Muscle layer of colon (tissue), 2 donors: Measurements from ENCODE around the gene NEURL3.

Source experiments
- H3K27ac ChIP-seq: one replicate; pipeline ENCODE4 v1.7.0; 2013; ENCODE audit warnings: low read depth, mild to moderate bottlenecking, low read length, moderate library complexity
- H3K27me3 ChIP-seq, 2 donors: one replicate each; pipeline ENCODE4 v1.7.0; 2013; ENCODE audit warnings: low read length in 2 of 2, mild to moderate bottlenecking in 2 of 2; ENCODE audit not compliant: insufficient read depth in 2 of 2, control insufficient read depth in 1 of 2
- H3K36me3 ChIP-seq: one replicate; pipeline ENCODE4 v1.7.0; 2013; ENCODE audit warnings: mild to moderate bottlenecking, low read length; ENCODE audit not compliant: insufficient read depth
- H3K4me1 ChIP-seq: one replicate; pipeline ENCODE4 v1.7.0; 2013; ENCODE audit warnings: mild to moderate bottlenecking, low read length; ENCODE audit not compliant: insufficient read depth
- H3K4me3 ChIP-seq, 2 donors: one replicate each; pipeline ENCODE4 v1.7.0; 2013; ENCODE audit warnings: low read length in 2 of 2, low read depth in 1 of 2, mild to moderate bottlenecking in 1 of 2, moderate library complexity in 1 of 2
- H3K9ac ChIP-seq: one replicate; pipeline ENCODE4 v1.7.0; 2013; ENCODE audit warnings: low read length
- H3K9me3 ChIP-seq: one replicate; pipeline ENCODE4 v1.7.0; 2013; ENCODE audit warnings: mild to moderate bottlenecking, low read length
- donor health status: abdominal sarcoma.
- donor health status: Adenocarcinoma of cecum.

NEURL3 gene

DNA sequence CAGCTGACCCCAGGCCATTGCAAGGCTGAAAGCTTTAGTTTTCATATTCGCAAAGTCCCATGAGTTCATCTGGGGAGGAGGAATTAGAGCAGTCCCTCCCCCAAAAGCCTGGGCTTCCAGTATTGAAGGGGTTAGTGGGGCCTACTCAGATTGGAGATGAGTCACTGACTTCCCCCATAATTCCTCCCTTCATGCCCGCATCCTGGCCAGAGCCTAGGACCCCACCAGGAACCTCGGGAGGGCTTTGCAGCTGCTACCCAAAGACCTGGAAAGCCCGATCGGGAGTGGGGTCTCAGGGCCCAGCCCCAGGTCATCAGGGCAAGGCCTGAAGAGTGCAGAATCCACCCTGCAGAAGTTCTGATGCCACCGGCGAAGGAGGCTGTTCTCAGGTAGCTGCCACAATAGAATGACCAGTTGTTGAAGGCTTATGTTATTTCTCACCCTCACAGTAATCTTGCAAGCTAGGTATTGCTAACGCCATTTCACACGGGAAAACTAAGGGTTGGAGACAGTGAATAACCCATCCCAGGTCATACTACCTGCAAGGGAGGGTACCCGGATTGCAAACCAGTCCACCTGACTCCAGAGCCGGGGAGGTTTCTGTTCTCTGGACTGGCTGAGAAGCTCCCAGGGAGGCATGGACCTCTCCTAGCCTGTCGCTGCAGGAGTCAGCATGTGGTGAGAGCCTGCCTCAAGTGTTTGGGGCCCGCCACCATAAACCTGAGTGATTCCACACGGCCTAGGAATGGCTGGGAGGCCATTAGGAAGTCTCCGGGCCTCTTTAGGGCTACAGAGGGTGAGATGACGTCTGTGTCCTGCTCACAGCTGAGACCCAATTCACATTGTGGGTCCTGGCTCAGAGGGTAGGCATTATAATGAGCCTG lies 25.6 kb upstream of the NEURL3 start:
- Histone ChIP-seq H3K9me3 (no peaks in the 10 kb centered on the region), H3K4me3 (no peak overlapping the region), H3K4me1 (peaks cover 59% of the 10 kb centered on the region), H3K27ac (peak overlapping the region; percentile 83), H3K9ac (no peak overlapping the region), H3K27me3 (no peaks in the 10 kb centered on the region), H3K36me3 (no peaks in the 10 kb centered on the region)

- Histone ChIP-seq H3K36me3 (no peaks in the 10 kb centered on the region), H3K9me3 (no peaks in the 10 kb centered on the region), H3K27ac (no peak overlapping the region), H3K4me3 (no peak overlapping the region), H3K9ac (no peak overlapping the region), H3K4me1 (peaks cover 57% of the 10 kb centered on the region), H3K27me3 (no peaks in the 10 kb centered on the region)
Observed at GRCh38 chr2:96530144-96530430, 24.9 kb upstream of the NEURL3 start.

DNA sequence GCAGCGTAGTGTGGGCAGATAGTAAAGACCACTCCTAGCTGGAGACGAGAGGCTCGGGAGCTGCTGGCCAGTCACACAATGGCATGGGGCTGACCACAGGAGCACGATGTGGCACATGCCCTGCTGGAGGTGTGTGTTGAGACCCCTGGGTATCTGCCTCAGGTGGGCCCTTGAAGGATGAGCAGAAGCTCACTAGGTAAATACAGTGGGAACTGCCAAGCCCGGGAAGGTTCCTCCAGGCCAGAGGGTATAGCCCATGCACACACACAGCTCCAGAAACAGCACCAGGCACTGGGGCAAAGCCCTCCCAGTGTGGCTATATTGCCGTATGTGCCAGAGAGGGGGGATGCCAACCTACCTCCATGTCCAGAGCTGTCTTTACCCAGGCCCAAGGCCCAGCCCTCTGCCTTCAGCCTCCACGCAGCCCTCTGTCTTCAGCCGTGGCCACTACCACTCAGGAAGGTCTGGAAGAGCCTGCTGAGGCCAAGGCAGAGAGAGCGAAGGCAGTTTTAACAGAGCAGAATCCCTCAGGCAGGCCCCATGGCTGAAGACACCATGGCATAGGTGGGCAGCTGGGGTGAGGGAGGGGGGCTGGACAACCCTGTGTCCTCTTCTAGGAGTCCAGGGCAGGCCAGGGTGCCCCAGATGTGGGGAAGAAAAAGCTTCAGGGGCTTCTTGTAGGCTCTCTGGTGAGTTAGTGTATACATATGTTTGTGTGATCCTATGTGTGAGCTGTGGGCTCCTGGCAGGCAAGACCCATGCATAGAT lies 24.4 kb upstream of the NEURL3 start:
- Histone ChIP-seq H3K4me3 (no peak overlapping the region), H3K36me3 (no peaks in the 10 kb centered on the region), H3K9me3 (no peaks in the 10 kb centered on the region), H3K4me1 (peaks cover 52% of the 10 kb centered on the region), H3K27ac (no peak overlapping the region), H3K27me3 (no peaks in the 10 kb centered on the region), H3K9ac (no peak overlapping the region)

GRCh38 chr2:96528700-96529375 lies 23.7 kb upstream of the NEURL3 start:
- Histone ChIP-seq H3K4me3 (peak overlapping the region in 1 of 2 donors; percentile 37), H3K9me3 (no peaks in the 10 kb centered on the region), H3K4me1 (peaks cover 44% of the 10 kb centered on the region), H3K27me3 (no peaks in the 10 kb centered on the region), H3K9ac (peak overlapping the region; percentile 20), H3K36me3 (no peaks in the 10 kb centered on the region), H3K27ac (peak overlapping the region; percentile 73)

- H3K4me1 ChIP-seq = peaks cover 38% of the 10 kb centered on the region
Observed at GRCh38 chr2:96528006-96528699, 23.0 kb upstream of the NEURL3 start.

DNA sequence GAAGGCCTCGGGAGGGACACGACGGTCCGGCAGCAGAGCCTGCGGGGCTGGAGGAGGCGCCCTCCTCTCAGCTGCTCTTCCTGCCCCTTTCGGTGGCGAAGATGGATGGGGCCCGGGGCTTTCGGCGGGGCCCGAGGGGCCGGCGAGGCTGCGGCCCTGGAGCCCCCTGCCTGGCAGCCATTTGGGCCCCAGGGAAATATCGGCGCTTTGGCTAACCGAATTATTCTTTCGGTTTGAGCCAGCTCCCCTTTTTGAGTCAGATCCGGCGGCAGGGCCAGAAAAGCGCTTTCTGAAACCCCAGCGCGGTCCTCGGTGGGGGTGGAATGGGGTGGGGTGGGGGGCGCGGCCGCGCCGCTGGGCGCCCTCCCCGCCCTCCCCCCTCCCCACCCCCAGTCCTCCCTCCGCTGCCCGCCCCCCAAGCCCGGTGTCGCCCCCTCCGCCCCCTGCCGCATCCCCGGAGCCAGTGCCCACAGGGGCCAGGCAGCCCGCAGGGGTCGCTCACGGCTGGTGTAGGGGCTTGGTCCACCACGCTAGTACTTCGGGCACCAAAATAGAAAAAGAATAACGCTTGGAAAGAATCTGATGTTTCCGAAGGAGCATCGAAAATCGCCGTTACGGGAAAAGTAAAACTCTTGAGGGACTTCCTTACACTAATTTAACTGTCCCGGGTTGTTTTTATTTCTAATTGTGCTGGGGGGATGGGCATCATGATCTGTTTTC lies 22.3 kb upstream of the NEURL3 start:
- Histone ChIP-seq H3K27ac (peak overlapping the region; percentile 83), H3K9me3 (no peaks in the 10 kb centered on the region), H3K36me3 (no peaks in the 10 kb centered on the region), H3K9ac (peak overlapping the region; percentile 27), H3K4me1 (peaks cover 30% of the 10 kb centered on the region), H3K4me3 (peak overlapping the region; percentile 50 to 51), H3K27me3 (no peaks in the 10 kb centered on the region)

More at GRCh38 chr2:96528006-96528699, 23.0 kb upstream of the NEURL3 start:
- no peaks in the 10 kb centered on the region for H3K36me3 ChIP-seq
- H3K27me3 ChIP-seq = no peaks in the 10 kb centered on the region
- peak overlapping the region; percentile 27 for H3K9ac ChIP-seq
- no peaks in the 10 kb centered on the region for H3K9me3 ChIP-seq
- peak overlapping the region; percentile 73 for H3K27ac ChIP-seq
- H3K4me3 ChIP-seq = peak overlapping the region in 1 of 2 donors; percentile 45

- Histone ChIP-seq H3K27me3 (no peaks in the 10 kb centered on the region), H3K4me1 (peaks cover 26% of the 10 kb centered on the region)
Observed at GRCh38 chr2:96526615-96527285, 21.6 kb upstream of the NEURL3 start.

GRCh38 chr2:96526101-96526591 lies 21.0 kb upstream of the NEURL3 start:
- H3K36me3 ChIP-seq = no peaks in the 10 kb centered on the region
- H3K9me3 ChIP-seq = no peaks in the 10 kb centered on the region
- H3K9ac ChIP-seq = no peak overlapping the region
- H3K4me3 ChIP-seq = no peak overlapping the region
- peaks cover 20% of the 10 kb centered on the region for H3K4me1 ChIP-seq
- H3K27ac ChIP-seq = no peak overlapping the region
- H3K27me3 ChIP-seq = no peaks in the 10 kb centered on the region

More at GRCh38 chr2:96526615-96527285, 21.6 kb upstream of the NEURL3 start:
- peak overlapping the region; percentile 50 to 51 for H3K4me3 ChIP-seq
- peak overlapping the region; percentile 83 for H3K27ac ChIP-seq
- H3K9ac ChIP-seq = peak overlapping the region; percentile 24
- H3K9me3 ChIP-seq = no peaks in the 10 kb centered on the region
- no peaks in the 10 kb centered on the region for H3K36me3 ChIP-seq

DNA sequence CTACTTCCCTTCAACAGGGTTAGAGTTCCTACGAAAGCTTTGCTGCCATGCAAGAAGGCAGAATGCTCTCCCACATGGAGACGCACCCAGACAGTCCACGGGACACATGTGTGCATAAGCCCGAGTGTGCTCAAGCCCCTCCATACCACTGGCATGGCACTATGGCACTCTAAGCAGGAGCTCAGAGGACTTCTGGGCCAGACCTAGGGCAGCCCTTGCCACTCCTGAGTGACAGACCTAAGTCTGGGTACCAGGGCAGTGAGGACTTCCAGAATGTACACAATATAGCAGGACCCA lies 20.0 kb upstream of the NEURL3 start:
- Histone ChIP-seq H3K27me3 (no peaks in the 10 kb centered on the region), H3K9me3 (no peaks in the 10 kb centered on the region), H3K27ac (no peak overlapping the region), H3K4me3 (no peak overlapping the region), H3K4me1 (peaks cover 17% of the 10 kb centered on the region), H3K36me3 (no peaks in the 10 kb centered on the region), H3K9ac (no peak overlapping the region)

DNA sequence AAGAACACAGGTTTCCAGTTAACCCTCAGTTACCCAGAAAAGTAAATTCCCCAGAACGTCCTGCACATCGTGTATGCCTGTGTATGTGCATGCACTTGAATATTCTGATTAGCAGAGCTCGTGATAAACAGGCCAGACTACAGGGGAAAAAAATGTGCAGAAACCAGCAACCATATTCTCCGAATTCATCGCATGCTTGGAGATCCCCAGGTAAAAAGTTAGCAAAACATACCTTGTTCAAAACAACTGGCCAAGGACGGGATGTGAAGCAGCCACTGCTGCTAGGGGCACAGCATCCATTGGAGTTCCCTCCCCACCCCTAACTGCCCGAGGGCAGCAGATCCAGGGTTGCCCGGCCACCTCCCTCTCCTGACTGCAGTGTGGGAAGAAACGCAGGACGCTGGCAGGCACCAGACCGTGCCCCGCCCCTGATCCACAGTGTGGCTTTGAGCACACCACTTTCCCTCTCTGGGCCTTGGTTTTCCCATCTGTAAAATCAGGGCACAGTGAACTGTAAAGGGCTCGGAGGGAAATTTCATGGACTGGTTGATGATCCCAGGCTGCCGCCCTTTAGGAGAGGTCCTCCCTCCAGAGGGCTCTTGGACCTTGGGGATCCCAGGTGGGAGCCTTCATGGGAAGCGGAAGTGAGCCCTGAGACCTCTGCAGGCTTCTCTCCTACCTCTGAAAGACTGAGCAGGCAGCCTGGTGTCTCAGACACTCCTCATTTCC lies 19.5 kb upstream of the NEURL3 start:
- Histone ChIP-seq H3K9me3 (no peaks in the 10 kb centered on the region), H3K27ac (no peak overlapping the region), H3K9ac (no peak overlapping the region), H3K4me3 (no peak overlapping the region), H3K36me3 (no peaks in the 10 kb centered on the region), H3K4me1 (peaks cover 17% of the 10 kb centered on the region), H3K27me3 (no peaks in the 10 kb centered on the region)
